Loucy (cell line): ENCODE measurements around the gene SAPCD1.

ENCODE experiments used
- EZH2phosphoT487 ChIP-seq: fragments of 200-600 bp; IDR thresholded peaks from 2 replicates; pipeline ENCODE4 v1.6.1; 2018; ENCODE audit warnings: antibody characterized with exemption, mild to moderate bottlenecking, moderate library complexity, borderline replicate concordance
- TF ChIP-seq, protein P1 (sequence below): fragments of 200-600 bp; sonication (generic); conservative IDR thresholded peaks from 2 replicates; pipeline ENCODE4 v1.5.1; 2014; ENCODE audit warnings: mild to moderate bottlenecking, antibody characterized with exemption, low read length

DNA sequence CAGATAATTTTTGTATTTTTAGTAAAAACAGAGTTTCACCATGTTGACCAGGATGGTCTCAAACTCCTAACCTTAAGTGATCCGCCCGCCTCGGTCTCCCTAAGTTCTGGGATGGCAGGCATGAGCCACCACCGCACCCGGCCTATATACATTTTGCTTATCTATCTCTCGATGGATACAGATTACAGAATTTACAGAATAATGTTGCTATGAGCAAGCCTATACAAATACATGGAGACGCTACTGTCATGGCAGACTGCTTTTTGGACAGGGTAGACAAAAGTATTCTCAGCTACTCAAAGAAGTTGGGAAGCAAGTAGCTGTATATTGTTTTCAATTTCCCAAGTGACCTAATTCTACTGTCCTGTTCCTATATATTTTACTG, 51.0 kb downstream of the SAPCD1 start:
- TF ChIP-seq, protein P1, sequence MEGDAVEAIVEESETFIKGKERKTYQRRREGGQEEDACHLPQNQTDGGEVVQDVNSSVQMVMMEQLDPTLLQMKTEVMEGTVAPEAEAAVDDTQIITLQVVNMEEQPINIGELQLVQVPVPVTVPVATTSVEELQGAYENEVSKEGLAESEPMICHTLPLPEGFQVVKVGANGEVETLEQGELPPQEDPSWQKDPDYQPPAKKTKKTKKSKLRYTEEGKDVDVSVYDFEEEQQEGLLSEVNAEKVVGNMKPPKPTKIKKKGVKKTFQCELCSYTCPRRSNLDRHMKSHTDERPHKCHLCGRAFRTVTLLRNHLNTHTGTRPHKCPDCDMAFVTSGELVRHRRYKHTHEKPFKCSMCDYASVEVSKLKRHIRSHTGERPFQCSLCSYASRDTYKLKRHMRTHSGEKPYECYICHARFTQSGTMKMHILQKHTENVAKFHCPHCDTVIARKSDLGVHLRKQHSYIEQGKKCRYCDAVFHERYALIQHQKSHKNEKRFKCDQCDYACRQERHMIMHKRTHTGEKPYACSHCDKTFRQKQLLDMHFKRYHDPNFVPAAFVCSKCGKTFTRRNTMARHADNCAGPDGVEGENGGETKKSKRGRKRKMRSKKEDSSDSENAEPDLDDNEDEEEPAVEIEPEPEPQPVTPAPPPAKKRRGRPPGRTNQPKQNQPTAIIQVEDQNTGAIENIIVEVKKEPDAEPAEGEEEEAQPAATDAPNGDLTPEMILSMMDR, result no peak
- TF ChIP-seq EZH2phosphoT487, result no peak
